ENCODE data around the gene RPIA.

DNA sequence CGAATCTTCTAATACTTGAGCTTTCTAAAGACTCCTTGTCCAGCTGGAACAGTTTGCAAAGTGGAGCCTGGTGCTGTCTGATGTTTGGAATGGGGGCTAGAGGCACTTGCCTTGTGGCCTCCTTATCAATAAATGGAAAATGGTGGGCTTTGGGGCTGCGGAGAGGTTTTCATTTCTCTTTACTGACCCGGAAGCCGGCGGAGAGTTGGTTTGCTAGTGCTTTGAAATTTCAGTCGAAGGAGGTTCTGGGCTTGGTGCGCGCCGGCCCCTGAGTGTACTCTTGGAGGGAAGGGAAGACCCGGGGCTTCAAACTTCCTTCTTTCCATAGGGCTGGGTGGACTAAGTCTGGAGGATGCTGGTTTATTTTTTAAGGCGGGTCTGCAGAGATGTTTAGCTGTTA is 714 bp downstream of the RPIA start:
- TF ChIP-seq ARNTL (CRISPR knock-in tag; IDR thresholded peaks at IDR 0.05; ENCODE audit: borderline replicate concordance, low read depth): no peak
- TF ChIP-seq, protein P1, sequence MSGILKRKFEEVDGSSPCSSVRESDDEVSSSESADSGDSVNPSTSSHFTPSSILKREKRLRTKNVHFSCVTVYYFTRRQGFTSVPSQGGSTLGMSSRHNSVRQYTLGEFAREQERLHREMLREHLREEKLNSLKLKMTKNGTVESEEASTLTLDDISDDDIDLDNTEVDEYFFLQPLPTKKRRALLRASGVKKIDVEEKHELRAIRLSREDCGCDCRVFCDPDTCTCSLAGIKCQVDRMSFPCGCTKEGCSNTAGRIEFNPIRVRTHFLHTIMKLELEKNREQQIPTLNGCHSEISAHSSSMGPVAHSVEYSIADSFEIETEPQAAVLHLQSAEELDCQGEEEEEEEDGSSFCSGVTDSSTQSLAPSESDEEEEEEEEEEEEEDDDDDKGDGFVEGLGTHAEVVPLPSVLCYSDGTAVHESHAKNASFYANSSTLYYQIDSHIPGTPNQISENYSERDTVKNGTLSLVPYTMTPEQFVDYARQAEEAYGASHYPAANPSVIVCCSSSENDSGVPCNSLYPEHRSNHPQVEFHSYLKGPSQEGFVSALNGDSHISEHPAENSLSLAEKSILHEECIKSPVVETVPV (CRISPR knock-in tag; IDR thresholded peaks at IDR 0.05): no peak
- TF ChIP-seq PPARA (CRISPR knock-in tag; IDR thresholded peaks at IDR 0.05; ENCODE audit: borderline replicate concordance): no peak
- TF ChIP-seq ZFP30 (CRISPR knock-in tag; IDR thresholded peaks at IDR 0.05): no peak
- TF ChIP-seq, protein P2, sequence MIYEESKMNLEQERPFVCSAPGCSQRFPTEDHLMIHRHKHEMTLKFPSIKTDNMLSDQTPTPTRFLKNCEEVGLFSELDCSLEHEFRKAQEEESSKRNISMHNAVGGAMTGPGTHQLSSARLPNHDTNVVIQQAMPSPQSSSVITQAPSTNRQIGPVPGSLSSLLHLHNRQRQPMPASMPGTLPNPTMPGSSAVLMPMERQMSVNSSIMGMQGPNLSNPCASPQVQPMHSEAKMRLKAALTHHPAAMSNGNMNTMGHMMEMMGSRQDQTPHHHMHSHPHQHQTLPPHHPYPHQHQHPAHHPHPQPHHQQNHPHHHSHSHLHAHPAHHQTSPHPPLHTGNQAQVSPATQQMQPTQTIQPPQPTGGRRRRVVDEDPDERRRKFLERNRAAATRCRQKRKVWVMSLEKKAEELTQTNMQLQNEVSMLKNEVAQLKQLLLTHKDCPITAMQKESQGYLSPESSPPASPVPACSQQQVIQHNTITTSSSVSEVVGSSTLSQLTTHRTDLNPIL (CRISPR knock-in tag; IDR thresholded peaks at IDR 0.05; ENCODE audit: low read depth): no peak
- no peak for TF ChIP-seq ZFP3 (CRISPR knock-in tag; IDR thresholded peaks at IDR 0.05)
- TF ChIP-seq, protein P3, sequence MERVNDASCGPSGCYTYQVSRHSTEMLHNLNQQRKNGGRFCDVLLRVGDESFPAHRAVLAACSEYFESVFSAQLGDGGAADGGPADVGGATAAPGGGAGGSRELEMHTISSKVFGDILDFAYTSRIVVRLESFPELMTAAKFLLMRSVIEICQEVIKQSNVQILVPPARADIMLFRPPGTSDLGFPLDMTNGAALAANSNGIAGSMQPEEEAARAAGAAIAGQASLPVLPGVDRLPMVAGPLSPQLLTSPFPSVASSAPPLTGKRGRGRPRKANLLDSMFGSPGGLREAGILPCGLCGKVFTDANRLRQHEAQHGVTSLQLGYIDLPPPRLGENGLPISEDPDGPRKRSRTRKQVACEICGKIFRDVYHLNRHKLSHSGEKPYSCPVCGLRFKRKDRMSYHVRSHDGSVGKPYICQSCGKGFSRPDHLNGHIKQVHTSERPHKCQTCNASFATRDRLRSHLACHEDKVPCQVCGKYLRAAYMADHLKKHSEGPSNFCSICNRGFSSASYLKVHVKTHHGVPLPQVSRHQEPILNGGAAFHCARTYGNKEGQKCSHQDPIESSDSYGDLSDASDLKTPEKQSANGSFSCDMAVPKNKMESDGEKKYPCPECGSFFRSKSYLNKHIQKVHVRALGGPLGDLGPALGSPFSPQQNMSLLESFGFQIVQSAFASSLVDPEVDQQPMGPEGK (CRISPR knock-in tag; IDR thresholded peaks at IDR 0.05; ENCODE audit: borderline replicate concordance): no peak
- TF ChIP-seq RARB (CRISPR knock-in tag; IDR thresholded peaks at IDR 0.05): no peak
- TF ChIP-seq GLIS3 (CRISPR knock-in tag; IDR thresholded peaks at IDR 0.05): no peak
- TF ChIP-seq, protein P4, sequence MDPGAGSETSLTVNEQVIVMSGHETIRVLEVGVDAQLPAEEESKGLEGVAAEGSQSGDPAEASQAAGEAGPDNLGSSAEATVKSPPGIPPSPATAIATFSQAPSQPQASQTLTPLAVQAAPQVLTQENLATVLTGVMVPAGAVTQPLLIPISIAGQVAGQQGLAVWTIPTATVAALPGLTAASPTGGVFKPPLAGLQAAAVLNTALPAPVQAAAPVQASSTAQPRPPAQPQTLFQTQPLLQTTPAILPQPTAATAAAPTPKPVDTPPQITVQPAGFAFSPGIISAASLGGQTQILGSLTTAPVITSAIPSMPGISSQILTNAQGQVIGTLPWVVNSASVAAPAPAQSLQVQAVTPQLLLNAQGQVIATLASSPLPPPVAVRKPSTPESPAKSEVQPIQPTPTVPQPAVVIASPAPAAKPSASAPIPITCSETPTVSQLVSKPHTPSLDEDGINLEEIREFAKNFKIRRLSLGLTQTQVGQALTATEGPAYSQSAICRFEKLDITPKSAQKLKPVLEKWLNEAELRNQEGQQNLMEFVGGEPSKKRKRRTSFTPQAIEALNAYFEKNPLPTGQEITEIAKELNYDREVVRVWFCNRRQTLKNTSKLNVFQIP (CRISPR knock-in tag; IDR thresholded peaks at IDR 0.05; ENCODE audit: borderline replicate concordance, low read depth): no peak
- no peak for TF ChIP-seq ZNF8 (CRISPR knock-in tag; IDR thresholded peaks at IDR 0.05)
- TF ChIP-seq SNAI2 (CRISPR knock-in tag; IDR thresholded peaks at IDR 0.05): no peak

Data from SK-N-SH treated with all-trans-retinoic acid at 6 μM for 48 hours (cell line).